A549 (cell line): Measurements from ENCODE around the gene IGHMBP2. TPM values are rescaled to one million over a fixed set of nuclear protein-coding genes. Genes with fewer than 3 reads are reported as not detected.

ENCODE experiments used
- ATAC-seq, 2 experiments: fragments of 200-7000 bp in 1 of 2; fragments of >200 bp in 1 of 2; cut with Nextera tagmentation in 1 of 2; cut with Tn5 transposase in 1 of 2; 3 replicates each; pipeline versions ENCODE4 v1.8.0 to v1.9.1; 2018 to 2020; ENCODE audit warnings: mild to moderate bottlenecking in 1 of 2, moderate library complexity in 1 of 2
- CTCF ChIA-PET: fragments of 300-600 bp; sonication (Branson Sonifier 250); formaldehyde crosslinking; extraction: SDS; loops from one replicate; lab custom pipeline; 2021; ENCODE audit warnings: antibody characterized with exemption, inconsistent platforms; lab: Yijun Ruan, JAX
- POLR2A ChIA-PET: fragments of 350-600 bp; formaldehyde crosslinking; extraction: SDS; loops from one replicate; lab custom pipeline; 2021; ENCODE audit warnings: antibody characterized with exemption, inconsistent platforms; lab: Yijun Ruan, JAX
- DNase-seq, 2 experiments: peaks; one replicate each; pipeline versions ENCODE4 v3.0.0 to v3.0.0-alpha.2; 2011 to 2016; ENCODE audit warnings: low read depth in 1 of 2, low spot score in 1 of 2
- FAIRE-seq: peaks from 2 replicates; lab custom pipeline; 2011; peaks lifted over from hg19 to GRCh38; lab: Jason Lieb, UNC
- H3K27ac ChIP-seq, 2 experiments: fragments of >200 bp; sonication (Bioruptor Twin); formaldehyde crosslinking; 3 replicates each; pipeline ENCODE4 v1.5.1; 2016 to 2017
- H3K4me1 ChIP-seq: fragments of >200 bp; sonication (Bioruptor Twin); formaldehyde crosslinking; 3 replicates; pipeline ENCODE4 v1.6.1; 2016
- H3K4me2 ChIP-seq: fragments of >200 bp; sonication (Bioruptor Twin); formaldehyde crosslinking; 3 replicates; pipeline ENCODE4 v1.6.1; 2016
- H3K4me3 ChIP-seq: fragments of >200 bp; sonication (Bioruptor Twin); formaldehyde crosslinking; 3 replicates; pipeline ENCODE4 v1.5.1; 2016
- H3K9me3 ChIP-seq: fragments of >200 bp; sonication (Bioruptor Twin); formaldehyde crosslinking; 3 replicates; pipeline ENCODE4 v1.6.1; 2016
- CBX2 ChIP-seq: fragments of 200-600 bp; sonication (generic); IDR thresholded peaks from 2 replicates; pipeline ENCODE4 v1.6.1; 2016; ENCODE audit warnings: low read depth, mild to moderate bottlenecking, borderline replicate concordance
- CEBPB ChIP-seq, 2 experiments: fragments of >200 bp in 1 of 2; sonication (Bioruptor Twin) in 1 of 2; formaldehyde crosslinking in 1 of 2; IDR thresholded peaks; 2 replicates each; pipeline ENCODE4 v1.6.1; 2012 to 2016
- CHD2 ChIP-seq: fragments of 150-350 bp; IDR thresholded peaks from 2 replicates; pipeline ENCODE4 v1.6.1; 2014; ENCODE audit warnings: low read length; ENCODE audit not compliant: partially characterized antibody
- EHF ChIP-seq: fragments of 250-450 bp; sonication (Bioruptor Pico); IDR thresholded peaks from 2 replicates; pipeline ENCODE4 v1.5.0; 2020; ENCODE audit warnings: mild to moderate bottlenecking
- EHMT2 ChIP-seq: fragments of 200-600 bp; sonication (generic); IDR thresholded peaks from 2 replicates; pipeline ENCODE4 v1.6.1; 2016; ENCODE audit warnings: antibody characterized with exemption, low read depth, mild to moderate bottlenecking, moderate library complexity
- FOSB ChIP-seq: fragments of 250-450 bp; sonication (Bioruptor Pico); IDR thresholded peaks from 2 replicates; pipeline ENCODE4 v1.5.0; 2020; ENCODE audit warnings: mild to moderate bottlenecking, moderate library complexity
- FOSL2 ChIP-seq, 2 experiments: fragments of 450-650 bp in 1 of 2; fragments of >200 bp in 1 of 2; sonication (Bioruptor Twin) in 1 of 2; formaldehyde crosslinking; IDR thresholded peaks; 2 replicates each; pipeline versions ENCODE4 v1.5.0 to v1.6.1; 2016 to 2020; ENCODE audit warnings: mild to moderate bottlenecking in 1 of 2, moderate library complexity in 1 of 2
- FOXS1 ChIP-seq: fragments of 250-450 bp; sonication (Bioruptor Pico); IDR thresholded peaks from 2 replicates; pipeline ENCODE4 v1.5.0; 2020; ENCODE audit warnings: mild to moderate bottlenecking, moderate library complexity
- GATA3 ChIP-seq: IDR thresholded peaks from 2 replicates; pipeline ENCODE4 v1.6.1; 2012; ENCODE audit warnings: borderline replicate concordance
- HOXB5 ChIP-seq: fragments of 250-450 bp; sonication (Bioruptor Pico); IDR thresholded peaks from 2 replicates; pipeline ENCODE4 v1.5.0; 2020; ENCODE audit warnings: mild to moderate bottlenecking, moderate library complexity
- JUN ChIP-seq, 2 experiments: fragments of >200 bp; sonication (Bioruptor Twin); formaldehyde crosslinking; IDR thresholded peaks; 2 replicates in 1 of 2; 3 replicates in 1 of 2; pipeline ENCODE4 v1.6.1; 2016 to 2017
- KDM5A ChIP-seq: fragments of 200-600 bp; sonication (generic); IDR thresholded peaks from 2 replicates; pipeline ENCODE4 v1.6.1; 2016; ENCODE audit warnings: antibody characterized with exemption, mild to moderate bottlenecking
- MAZ ChIP-seq: fragments of 150-350 bp; IDR thresholded peaks from 2 replicates; pipeline ENCODE4 v1.6.1; 2014; ENCODE audit warnings: antibody characterized with exemption, low read depth, low read length, borderline replicate concordance
- MYC ChIP-seq: IDR thresholded peaks from 2 replicates; pipeline ENCODE4 v1.6.1; 2012; ENCODE audit warnings: mild to moderate bottlenecking, inconsistent platforms, low read length, improper control_type of control experiment, borderline replicate concordance
- NFE2L2 ChIP-seq: fragments of 150-350 bp; conservative IDR thresholded peaks from 2 replicates; pipeline ENCODE4 v1.6.1; 2014; ENCODE audit warnings: low read length
- NPAS2 ChIP-seq: fragments of 250-450 bp; sonication (Bioruptor Pico); IDR thresholded peaks from 2 replicates; pipeline ENCODE4 v1.8.0; 2022; ENCODE audit warnings: mild to moderate bottlenecking, moderate library complexity, borderline replicate concordance
- PHF8 ChIP-seq: fragments of 200-600 bp; sonication (generic); IDR thresholded peaks from 2 replicates; pipeline ENCODE4 v1.6.1; 2016; ENCODE audit warnings: low read depth, mild to moderate bottlenecking, antibody characterized with exemption, moderate library complexity, borderline replicate concordance
- RAD21 ChIP-seq, 2 experiments: fragments of >200 bp in 1 of 2; sonication (Bioruptor Twin) in 1 of 2; formaldehyde crosslinking in 1 of 2; IDR thresholded peaks in 1 of 2; conservative IDR thresholded peaks in 1 of 2; 2 replicates in 1 of 2; 3 replicates in 1 of 2; pipeline ENCODE4 v1.6.1; 2012 to 2018; ENCODE audit warnings: inconsistent platforms in 1 of 2
- RARB ChIP-seq: fragments of 250-450 bp; sonication (Bioruptor Pico); IDR thresholded peaks from 2 replicates; pipeline ENCODE4 v1.8.0; 2021; ENCODE audit warnings: mild to moderate bottlenecking, moderate library complexity
- RCOR1 ChIP-seq: fragments of 150-350 bp; IDR thresholded peaks from 2 replicates; pipeline ENCODE4 v1.6.1; 2014; ENCODE audit warnings: antibody characterized with exemption, low read length, low read depth
- SMC3 ChIP-seq: fragments of >200 bp; sonication (Bioruptor Twin); formaldehyde crosslinking; IDR thresholded peaks from 3 replicates; pipeline ENCODE4 v1.6.1; 2018; ENCODE audit warnings: inconsistent platforms
- TFCP2L1 ChIP-seq: fragments of 250-450 bp; sonication (Bioruptor Pico); IDR thresholded peaks from 2 replicates; pipeline ENCODE4 v1.5.0; 2021; ENCODE audit warnings: mild to moderate bottlenecking
- ZC3H11A ChIP-seq: fragments of 450-650 bp; IDR thresholded peaks from 2 replicates; pipeline ENCODE4 v1.6.1; 2014; ENCODE audit warnings: antibody characterized with exemption, mild to moderate bottlenecking
- ZNF302 ChIP-seq: fragments of 250-450 bp; sonication (Bioruptor Pico); IDR thresholded peaks from 2 replicates; pipeline ENCODE4 v1.9.0; 2021; ENCODE audit warnings: inconsistent platforms, mild to moderate bottlenecking, moderate library complexity
- ZSCAN20 ChIP-seq: fragments of 250-450 bp; sonication (Bioruptor Pico); IDR thresholded peaks from 2 replicates; pipeline ENCODE4 v1.8.0; 2022; ENCODE audit warnings: mild to moderate bottlenecking, moderate library complexity
- whole genome bisulfite sequencing: methylation state at CpG from one replicate; pipeline ENCODE4 v1.1.6; 2017; ENCODE audit errors: missing lambda C conversion rate; 5-methylcytosine and 5-hydroxymethylcytosine counted together
- polyA plus RNA-seq, 4 experiments: library from polyadenylated mRNA; depleted of rRNA in 3 of 4; stranded (reverse); fragments of >200 nt; fragmentation: RNase III in 1 of 4; extraction: RNeasy Plus Mini Kit Qiagen cat#74134 plus additional on column Dnase treatment in 1 of 4; gene quantifications; 2 replicates in 3 of 4; 3 replicates in 1 of 4; pipeline ENCODE4 v1.2.3, GENCODE V29; 2011 to 2017
- TF ChIP-seq, protein P1 (sequence below): fragments of 150-350 bp; IDR thresholded peaks from 2 replicates; pipeline ENCODE4 v1.6.1; 2014; ENCODE audit warnings: low read depth, mild to moderate bottlenecking, low read length
- TF ChIP-seq, protein P2 (sequence below): fragments of 250-450 bp; sonication (Bioruptor Pico); IDR thresholded peaks from 2 replicates; pipeline ENCODE4 v1.5.0; 2020; ENCODE audit warnings: low read depth, mild to moderate bottlenecking, moderate library complexity
- TF ChIP-seq, protein P3 (sequence below): fragments of >200 bp; sonication (Bioruptor Twin); formaldehyde crosslinking; IDR thresholded peaks from 3 replicates; pipeline ENCODE4 v1.6.1; 2016
- TF ChIP-seq, protein P4 (sequence below): fragments of 450-650 bp; IDR thresholded peaks from 2 replicates; pipeline ENCODE4 v1.6.1; 2014; ENCODE audit warnings: antibody characterized with exemption
- TF ChIP-seq, protein P5 (sequence below): IDR thresholded peaks from 2 replicates; pipeline ENCODE4 v1.6.1; 2012; ENCODE audit warnings: low read depth, borderline replicate concordance
- TF ChIP-seq, protein P6 (sequence below): fragments of >200 bp; sonication (Bioruptor Twin); formaldehyde crosslinking; IDR thresholded peaks from 3 replicates; pipeline ENCODE4 v1.5.1; 2016

The IGHMBP2 gene
- polyA plus RNA-seq, 2 of the 4 experiments (the other 2 are of a cell fraction) = 11.9 to 12.8 TPM

DNA sequence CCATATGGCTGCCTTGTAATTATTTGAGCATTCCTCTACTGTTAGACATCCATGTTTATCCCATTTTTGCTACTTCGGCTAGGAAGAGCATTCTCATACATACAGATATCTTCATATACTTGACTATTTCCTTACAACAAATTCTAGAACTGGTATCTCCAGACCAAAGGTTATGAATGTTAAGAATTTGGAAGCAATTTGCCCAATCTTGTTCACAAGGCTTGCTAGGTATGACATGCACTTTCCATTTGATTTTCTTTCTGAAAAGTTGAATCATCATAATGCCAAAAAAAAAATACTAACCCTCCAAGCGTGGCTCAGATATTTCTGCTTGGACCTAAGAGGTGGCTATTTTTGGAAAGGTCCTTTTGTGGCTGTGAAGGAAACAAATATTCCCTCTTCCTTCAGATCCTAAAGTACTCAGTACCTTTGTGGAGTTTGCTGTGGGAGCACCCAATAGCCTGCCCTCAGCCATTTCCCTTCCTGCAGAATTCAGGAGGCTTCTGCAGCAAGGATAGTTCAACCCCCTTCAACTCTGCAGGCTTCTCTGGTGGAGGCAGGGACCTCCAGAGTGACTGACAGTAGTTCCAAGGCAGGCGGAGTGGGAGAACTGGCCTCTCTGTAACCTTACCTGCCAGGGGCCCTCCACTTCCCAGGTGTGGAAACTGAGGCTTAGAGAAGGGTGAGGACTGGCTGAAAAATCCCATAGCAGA lies 40.0 kb upstream of the IGHMBP2 start:
- H3K27ac ChIP-seq = no peak overlapping the region
- TF ChIP-seq SMC3 = no peak
- no peak for TF ChIP-seq NFE2L2
- TF ChIP-seq FOSL2 (IDR thresholded peaks at IDR 0.05) = no peak
- TF ChIP-seq FOSL2 (CRISPR knock-in tag; IDR thresholded peaks at IDR 0.05) = no peak
- TF ChIP-seq RARB (CRISPR knock-in tag) = no peak
- TF ChIP-seq, protein P1, sequence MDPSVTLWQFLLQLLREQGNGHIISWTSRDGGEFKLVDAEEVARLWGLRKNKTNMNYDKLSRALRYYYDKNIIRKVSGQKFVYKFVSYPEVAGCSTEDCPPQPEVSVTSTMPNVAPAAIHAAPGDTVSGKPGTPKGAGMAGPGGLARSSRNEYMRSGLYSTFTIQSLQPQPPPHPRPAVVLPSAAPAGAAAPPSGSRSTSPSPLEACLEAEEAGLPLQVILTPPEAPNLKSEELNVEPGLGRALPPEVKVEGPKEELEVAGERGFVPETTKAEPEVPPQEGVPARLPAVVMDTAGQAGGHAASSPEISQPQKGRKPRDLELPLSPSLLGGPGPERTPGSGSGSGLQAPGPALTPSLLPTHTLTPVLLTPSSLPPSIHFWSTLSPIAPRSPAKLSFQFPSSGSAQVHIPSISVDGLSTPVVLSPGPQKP = no peak
- TF ChIP-seq CBX2 = no peak
- TF ChIP-seq HOXB5 (CRISPR knock-in tag) = no peak
- TF ChIP-seq, protein P2, sequence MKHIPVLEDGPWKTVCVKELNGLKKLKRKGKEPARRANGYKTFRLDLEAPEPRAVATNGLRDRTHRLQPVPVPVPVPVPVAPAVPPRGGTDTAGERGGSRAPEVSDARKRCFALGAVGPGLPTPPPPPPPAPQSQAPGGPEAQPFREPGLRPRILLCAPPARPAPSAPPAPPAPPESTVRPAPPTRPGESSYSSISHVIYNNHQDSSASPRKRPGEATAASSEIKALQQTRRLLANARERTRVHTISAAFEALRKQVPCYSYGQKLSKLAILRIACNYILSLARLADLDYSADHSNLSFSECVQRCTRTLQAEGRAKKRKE = no peak
- no peak for TF ChIP-seq GATA3
- TF ChIP-seq KDM5A = no peak
- no peak for TF ChIP-seq EHF
- TF ChIP-seq ZSCAN20 = no peak
- no peak for TF ChIP-seq CEBPB (IDR thresholded peaks at IDR 0.05)
- TF ChIP-seq FOXS1 (CRISPR knock-in tag) = no peak
- TF ChIP-seq, protein P3, sequence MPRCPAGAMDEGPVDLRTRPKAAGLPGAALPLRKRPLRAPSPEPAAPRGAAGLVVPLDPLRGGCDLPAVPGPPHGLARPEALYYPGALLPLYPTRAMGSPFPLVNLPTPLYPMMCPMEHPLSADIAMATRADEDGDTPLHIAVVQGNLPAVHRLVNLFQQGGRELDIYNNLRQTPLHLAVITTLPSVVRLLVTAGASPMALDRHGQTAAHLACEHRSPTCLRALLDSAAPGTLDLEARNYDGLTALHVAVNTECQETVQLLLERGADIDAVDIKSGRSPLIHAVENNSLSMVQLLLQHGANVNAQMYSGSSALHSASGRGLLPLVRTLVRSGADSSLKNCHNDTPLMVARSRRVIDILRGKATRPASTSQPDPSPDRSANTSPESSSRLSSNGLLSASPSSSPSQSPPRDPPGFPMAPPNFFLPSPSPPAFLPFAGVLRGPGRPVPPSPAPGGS = no peak
- TF ChIP-seq, protein P4, sequence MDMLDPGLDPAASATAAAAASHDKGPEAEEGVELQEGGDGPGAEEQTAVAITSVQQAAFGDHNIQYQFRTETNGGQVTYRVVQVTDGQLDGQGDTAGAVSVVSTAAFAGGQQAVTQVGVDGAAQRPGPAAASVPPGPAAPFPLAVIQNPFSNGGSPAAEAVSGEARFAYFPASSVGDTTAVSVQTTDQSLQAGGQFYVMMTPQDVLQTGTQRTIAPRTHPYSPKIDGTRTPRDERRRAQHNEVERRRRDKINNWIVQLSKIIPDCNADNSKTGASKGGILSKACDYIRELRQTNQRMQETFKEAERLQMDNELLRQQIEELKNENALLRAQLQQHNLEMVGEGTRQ = no peak
- no peak for TF ChIP-seq ZNF302 (CRISPR knock-in tag)
- TF ChIP-seq, protein P5, sequence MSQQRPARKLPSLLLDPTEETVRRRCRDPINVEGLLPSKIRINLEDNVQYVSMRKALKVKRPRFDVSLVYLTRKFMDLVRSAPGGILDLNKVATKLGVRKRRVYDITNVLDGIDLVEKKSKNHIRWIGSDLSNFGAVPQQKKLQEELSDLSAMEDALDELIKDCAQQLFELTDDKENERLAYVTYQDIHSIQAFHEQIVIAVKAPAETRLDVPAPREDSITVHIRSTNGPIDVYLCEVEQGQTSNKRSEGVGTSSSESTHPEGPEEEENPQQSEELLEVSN = no peak
- no peak for TF ChIP-seq PHF8
- no peak for TF ChIP-seq NPAS2 (CRISPR knock-in tag)
- TF ChIP-seq, all 56 proteins: peak for 0
- Histone ChIP-seq H3K4me1 (no peaks in the 10 kb centered on the region), H3K4me3 (no peak overlapping the region), H3K4me2 (no peak overlapping the region), H3K9me3 (peaks cover 8% of the 10 kb centered on the region; the same call in 2 of the 3 replicates)
- DNase-seq (no peak), FAIRE-seq (no peak), ATAC-seq (no peak)
- CTCF ChIA-PET = no interaction called here
- 90% methylated on average over 3 of the region's 3 CpGs for WGBS
- POLR2A ChIA-PET = no interaction called here

DNA sequence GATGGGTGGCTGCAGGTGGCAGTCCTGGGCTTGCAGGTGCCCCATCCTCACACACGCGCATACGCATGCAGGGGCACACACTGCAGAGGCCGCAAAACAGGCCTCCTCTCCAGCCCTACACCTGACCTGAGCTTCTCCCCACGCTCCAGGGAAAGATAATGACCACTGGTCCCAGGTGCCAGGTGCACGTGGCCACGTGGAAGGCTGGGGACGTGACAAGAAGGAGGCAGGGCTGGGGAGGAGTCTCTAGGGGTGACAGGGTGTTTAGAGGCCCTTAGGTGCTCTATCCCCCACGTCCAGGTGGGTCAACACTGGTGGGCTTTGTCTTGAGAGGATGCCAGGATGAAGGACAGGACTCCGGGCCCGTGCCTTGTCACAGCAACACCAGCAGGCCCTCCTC lies 38.5 kb upstream of the IGHMBP2 start:
- 80% methylated on average over 11 of the region's 11 CpGs for WGBS
- ATAC-seq = no peak
- TF ChIP-seq CEBPB (IDR thresholded peaks at IDR 0.05) (no peak), NPAS2 (CRISPR knock-in tag) (no peak), JUN (IDR thresholded peaks at IDR 0.05) (no peak), ZSCAN20 (no peak), MAZ (no peak), MYC (no peak), RAD21 (conservative IDR thresholded peaks at IDR 0.05 in 1 of 2, IDR thresholded peaks at IDR 0.05 in 1 of 2) (no peak), TFCP2L1 (CRISPR knock-in tag) (no peak), RCOR1 (no peak), FOSB (no peak), EHMT2 (no peak), CHD2 (no peak), ZC3H11A (no peak)
- TF ChIP-seq, protein P6, sequence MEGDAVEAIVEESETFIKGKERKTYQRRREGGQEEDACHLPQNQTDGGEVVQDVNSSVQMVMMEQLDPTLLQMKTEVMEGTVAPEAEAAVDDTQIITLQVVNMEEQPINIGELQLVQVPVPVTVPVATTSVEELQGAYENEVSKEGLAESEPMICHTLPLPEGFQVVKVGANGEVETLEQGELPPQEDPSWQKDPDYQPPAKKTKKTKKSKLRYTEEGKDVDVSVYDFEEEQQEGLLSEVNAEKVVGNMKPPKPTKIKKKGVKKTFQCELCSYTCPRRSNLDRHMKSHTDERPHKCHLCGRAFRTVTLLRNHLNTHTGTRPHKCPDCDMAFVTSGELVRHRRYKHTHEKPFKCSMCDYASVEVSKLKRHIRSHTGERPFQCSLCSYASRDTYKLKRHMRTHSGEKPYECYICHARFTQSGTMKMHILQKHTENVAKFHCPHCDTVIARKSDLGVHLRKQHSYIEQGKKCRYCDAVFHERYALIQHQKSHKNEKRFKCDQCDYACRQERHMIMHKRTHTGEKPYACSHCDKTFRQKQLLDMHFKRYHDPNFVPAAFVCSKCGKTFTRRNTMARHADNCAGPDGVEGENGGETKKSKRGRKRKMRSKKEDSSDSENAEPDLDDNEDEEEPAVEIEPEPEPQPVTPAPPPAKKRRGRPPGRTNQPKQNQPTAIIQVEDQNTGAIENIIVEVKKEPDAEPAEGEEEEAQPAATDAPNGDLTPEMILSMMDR = no peak
- TF ChIP-seq, protein P4 = no peak

More for the DNA sequence above, 38.5 kb upstream of the IGHMBP2 start:
- FAIRE-seq (no peak), DNase-seq (no peak)
- ChIA-PET CTCF (interaction anchor here (1.3 kb wide), 1 partner anchor 12 kb away, joined by 3 read pairs; no protein-coding TSS in a partner anchor), POLR2A (no interaction called here)
- no peaks in the 10 kb centered on the region for H3K4me1 ChIP-seq
- peaks cover 8% of the 10 kb centered on the region; the same call in 2 of the 3 replicates for H3K9me3 ChIP-seq
- H3K27ac ChIP-seq = no peak overlapping the region
- no peak overlapping the region for H3K4me3 ChIP-seq
- no peak overlapping the region for H3K4me2 ChIP-seq
